Stimulated activated CD4-positive, alpha-beta T cell treated with anti-CD3 and anti-CD28 coated beads, Interleukin-1b, Interleukin-23, amount 100 ng/mL, for 4 hours (primary cell): Measurements from ENCODE around the gene ELMO3.

Experiments used
- DNase-seq, 2 donors: peaks; one replicate each; pipeline ENCODE4 v3.0.0-alpha.2; 2020; ENCODE audit warnings: low read depth in 2 of 2

Gene ELMO3

GRCh38 chr16:67183284-67183626 lies 15.7 kb upstream of the ELMO3 start:
- DNase-seq, result no peak

GRCh38 chr16:67183627-67184452 lies 15.1 kb upstream of the ELMO3 start, which contains the start of gene MATCAP1:
MATCAP1 (minus strand) TSS chr16:67183963; CDS start chr16:67180610, 3,353 bp downstream.
- peak; percentile 86 to 88 for DNase-seq

- no peak for DNase-seq
Measured at GRCh38 chr16:67184453-67184994, 14.4 kb upstream of the ELMO3 start.

- DNase-seq, result peak; percentile 70 to 80
Measured at GRCh38 chr16:67184995-67185650, 13.8 kb upstream of the ELMO3 start.

- DNase-seq, result no peak
Measured at GRCh38 chr16:67185651-67186134, 13.2 kb upstream of the ELMO3 start.

GRCh38 chr16:67186550-67186950 lies 12.4 kb upstream of the ELMO3 start:
- DNase-seq, result no peak

- DNase-seq, result no peak
Measured at GRCh38 chr16:67187175-67187890, 11.6 kb upstream of the ELMO3 start.

- DNase-seq, result no peak
Measured at GRCh38 chr16:67188323-67188722, 10.6 kb upstream of the ELMO3 start.

GRCh38 chr16:67188798-67189197 lies 10.1 kb upstream of the ELMO3 start:
- no peak for DNase-seq

GRCh38 chr16:67190041-67190440 lies 8.9 kb upstream of the ELMO3 start, which contains the start of gene EXOC3L1:
EXOC3L1 (minus strand) TSS chr16:67190136; CDS start chr16:67189676, 460 bp downstream.
- DNase-seq, result no peak

- no peak for DNase-seq
Measured at GRCh38 chr16:67190448-67191399, 8.2 kb upstream of the ELMO3 start.

GRCh38 chr16:67191411-67191994 lies 7.4 kb upstream of the ELMO3 start:
- no peak for DNase-seq

- peak; percentile 77 to 80 for DNase-seq
Measured at GRCh38 chr16:67191995-67192681, 6.8 kb upstream of the ELMO3 start, which contains the start of gene E2F4. E2F4 (plus strand) TSS chr16:67192155; CDS start chr16:67192228, 73 bp downstream.

GRCh38 chr16:67192781-67193361 lies 6.1 kb upstream of the ELMO3 start:
- no peak for DNase-seq

GRCh38 chr16:67193536-67193935 lies 5.4 kb upstream of the ELMO3 start:
- DNase-seq, result no peak

GRCh38 chr16:67194260-67194659 lies 4.7 kb upstream of the ELMO3 start:
- DNase-seq, result no peak

- no peak for DNase-seq
Measured at GRCh38 chr16:67195676-67196075, 3.3 kb upstream of the ELMO3 start.

GRCh38 chr16:67196881-67197280 lies 2.0 kb upstream of the ELMO3 start:
- DNase-seq, result no peak

- DNase-seq, result no peak
Measured at GRCh38 chr16:67197704-67198103, 1.2 kb upstream of the ELMO3 start.
